ENCODE data around the gene SH3TC1. TPM values are rescaled to one million over a fixed set of nuclear protein-coding genes. Genes with fewer than 3 reads are reported as not detected.

Gene SH3TC1
- total RNA-seq, 4 donors from 2014 or later, result 13.7 to 18.7 (median 15.2) TPM

GRCh38 chr4:8213121-8213520 is 14.0 kb downstream of the SH3TC1 start:
- Histone ChIP-seq H3K4me1 (peaks cover 11 to 17% (median 14%) of the 10 kb centered on the region in 4 donors), H3K27me3 (no peaks in the 10 kb centered on the region), H3K9me3 (no peaks in the 10 kb centered on the region), H3K27ac (replicated peaks in 1 of 4) (no peak overlapping the region), H3K4me3 (no peak overlapping the region), H3K36me3 (peaks cover 0 to 59% (median 25%) of the 10 kb centered on the region in 4 donors)
- no CpG with 5 or more reads among the region's 7 CpGs for WGBS
- TF ChIP-seq, protein P1, sequence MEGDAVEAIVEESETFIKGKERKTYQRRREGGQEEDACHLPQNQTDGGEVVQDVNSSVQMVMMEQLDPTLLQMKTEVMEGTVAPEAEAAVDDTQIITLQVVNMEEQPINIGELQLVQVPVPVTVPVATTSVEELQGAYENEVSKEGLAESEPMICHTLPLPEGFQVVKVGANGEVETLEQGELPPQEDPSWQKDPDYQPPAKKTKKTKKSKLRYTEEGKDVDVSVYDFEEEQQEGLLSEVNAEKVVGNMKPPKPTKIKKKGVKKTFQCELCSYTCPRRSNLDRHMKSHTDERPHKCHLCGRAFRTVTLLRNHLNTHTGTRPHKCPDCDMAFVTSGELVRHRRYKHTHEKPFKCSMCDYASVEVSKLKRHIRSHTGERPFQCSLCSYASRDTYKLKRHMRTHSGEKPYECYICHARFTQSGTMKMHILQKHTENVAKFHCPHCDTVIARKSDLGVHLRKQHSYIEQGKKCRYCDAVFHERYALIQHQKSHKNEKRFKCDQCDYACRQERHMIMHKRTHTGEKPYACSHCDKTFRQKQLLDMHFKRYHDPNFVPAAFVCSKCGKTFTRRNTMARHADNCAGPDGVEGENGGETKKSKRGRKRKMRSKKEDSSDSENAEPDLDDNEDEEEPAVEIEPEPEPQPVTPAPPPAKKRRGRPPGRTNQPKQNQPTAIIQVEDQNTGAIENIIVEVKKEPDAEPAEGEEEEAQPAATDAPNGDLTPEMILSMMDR (IDR thresholded peaks at IDR 0.05), result no peak
- TF ChIP-seq POLR2AphosphoS5 (IDR thresholded peaks at IDR 0.05) (no peak), EP300 (IDR thresholded peaks at IDR 0.05) (no peak), POLR2A (IDR thresholded peaks at IDR 0.05; ENCODE audit: low read depth) (no peak)
- DNase-seq (ENCODE audit: extremely low spot score), result no peak
- intact Hi-C loops (cut with DNase I), result no loop called here

- Histone ChIP-seq H3K9me3 (no peaks in the 10 kb centered on the region), H3K36me3 (peaks cover 0 to 59% (median 31%) of the 10 kb centered on the region in 4 donors), H3K27ac (replicated peaks in 1 of 4) (no peak overlapping the region), H3K4me3 (no peak overlapping the region), H3K27me3 (no peaks in the 10 kb centered on the region), H3K4me1 (peaks cover 11 to 17% (median 14%) of the 10 kb centered on the region in 4 donors)
- TF ChIP-seq, protein P1 (IDR thresholded peaks at IDR 0.05), result no peak
- TF ChIP-seq EP300 (IDR thresholded peaks at IDR 0.05) (no peak), POLR2A (IDR thresholded peaks at IDR 0.05; ENCODE audit: low read depth) (no peak), POLR2AphosphoS5 (IDR thresholded peaks at IDR 0.05) (no peak)
- WGBS, result 85% methylated on average over 13 of the region's 13 CpGs
- DNase-seq (ENCODE audit: extremely low spot score), result no peak
- intact Hi-C loops (cut with DNase I), result no loop called here
These were observed 15.0 kb downstream of the SH3TC1 start for GRCh38 chr4:8214136-8214535.

DNA sequence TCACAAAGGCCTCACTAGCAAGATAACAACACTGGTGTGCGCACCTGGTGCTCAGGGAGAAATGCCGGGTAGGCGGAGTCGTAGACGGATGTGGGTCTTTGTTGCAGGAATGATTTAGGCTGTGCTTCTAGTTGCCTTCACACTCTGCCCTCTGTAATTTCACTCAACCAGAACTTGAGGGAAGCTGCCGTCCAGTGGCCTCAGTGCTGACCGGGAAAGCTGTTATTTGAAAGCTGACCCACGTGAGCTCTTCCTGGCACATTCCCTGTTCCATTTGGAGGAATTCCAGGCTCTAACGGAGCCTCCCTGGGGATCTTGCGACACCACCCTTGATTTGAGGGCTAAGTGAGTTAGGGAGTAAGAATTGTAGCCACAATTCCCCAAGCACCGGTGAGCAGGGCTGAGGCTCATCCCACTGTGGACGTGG is 15.9 kb downstream of the SH3TC1 start:
- 74% methylated on average over 5 of the region's 12 CpGs for WGBS
- no peak for DNase-seq (ENCODE audit: extremely low spot score)
- H3K9me3 ChIP-seq, result no peaks in the 10 kb centered on the region
- no peaks in the 10 kb centered on the region for H3K27me3 ChIP-seq
- no peak overlapping the region for H3K4me3 ChIP-seq
- peak; percentile 53 to 70 for TF ChIP-seq POLR2AphosphoS5 (IDR thresholded peaks at IDR 0.05)
- TF ChIP-seq, protein P1 (IDR thresholded peaks at IDR 0.05), result no peak
- intact Hi-C loops (cut with DNase I), result no loop called here
- peaks cover 11 to 17% (median 14%) of the 10 kb centered on the region in 4 donors for H3K4me1 ChIP-seq
- peaks cover 0 to 58% (median 33%) of the 10 kb centered on the region in 4 donors for H3K36me3 ChIP-seq
- H3K27ac ChIP-seq (replicated peaks in 1 of 4), result no peak overlapping the region

DNA sequence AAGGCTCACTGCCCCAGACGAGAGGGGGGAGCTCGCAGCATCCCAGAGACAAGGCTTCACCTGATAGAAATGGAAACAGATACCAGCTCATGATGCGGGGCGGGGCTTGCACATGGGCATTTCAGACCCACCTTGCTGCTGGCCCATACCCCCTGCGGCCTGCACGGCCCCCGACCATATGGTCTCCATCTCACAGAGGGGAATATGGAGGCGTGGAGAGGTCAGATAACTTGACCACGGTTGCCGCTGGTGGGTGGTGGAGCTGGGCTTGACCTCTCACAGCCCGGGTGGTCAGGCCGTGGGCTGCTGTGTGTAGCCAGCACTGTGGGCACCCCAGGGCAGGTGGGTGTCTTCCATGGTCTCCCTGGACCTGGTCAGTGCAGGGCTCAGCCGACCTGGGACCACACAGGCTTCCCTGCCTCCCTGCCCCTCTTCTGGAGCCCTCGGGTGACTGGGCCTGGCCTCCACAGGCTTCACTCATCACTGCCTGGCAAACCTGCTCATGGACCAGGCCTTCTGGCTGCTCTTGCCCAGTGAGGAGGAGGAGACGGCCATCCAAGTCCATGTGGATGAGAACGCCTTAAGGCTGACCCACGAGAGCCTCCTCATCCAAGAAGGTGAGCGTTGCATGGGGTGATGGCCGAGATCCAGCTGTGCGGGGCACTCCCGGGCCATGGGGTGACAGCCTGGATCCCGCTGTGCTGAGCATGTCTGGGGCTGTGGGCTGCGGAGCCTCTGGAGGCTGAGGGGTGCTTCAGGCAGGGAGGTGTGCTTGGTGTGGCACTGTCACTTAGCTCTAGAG is 16.8 kb downstream of the SH3TC1 start:
- 100% methylated on average over 4 of the region's 23 CpGs for WGBS

More for the DNA sequence above, 16.8 kb downstream of the SH3TC1 start:
- intact Hi-C loops (cut with DNase I), result no loop called here
- peaks cover 11 to 17% (median 14%) of the 10 kb centered on the region in 4 donors for H3K4me1 ChIP-seq
- no peak for DNase-seq (ENCODE audit: extremely low spot score)
- H3K4me3 ChIP-seq, result no peak overlapping the region
- TF ChIP-seq POLR2A (IDR thresholded peaks at IDR 0.05; ENCODE audit: low read depth) (no peak), EP300 (IDR thresholded peaks at IDR 0.05) (no peak), POLR2AphosphoS5 (IDR thresholded peaks at IDR 0.05) (no peak)
- TF ChIP-seq, protein P1 (IDR thresholded peaks at IDR 0.05), result no peak
- no peaks in the 10 kb centered on the region for H3K27me3 ChIP-seq
- H3K27ac ChIP-seq (replicated peaks in 1 of 4), result no peak overlapping the region
- H3K36me3 ChIP-seq, result peaks cover 0 to 63% (median 35%) of the 10 kb centered on the region in 4 donors
- H3K9me3 ChIP-seq, result no peaks in the 10 kb centered on the region

All from esophagus muscularis mucosa (tissue), 4 donors.